Prostate gland (tissue), 2 donors: Measurements from ENCODE around the gene DECR2.

Experiments used
- CTCF ChIP-seq, 4 experiments: fragments of 200-600 bp in 2 of 4; fragments of 450-650 bp in 2 of 4; sonication (generic) in 2 of 4; IDR thresholded peaks; 1 replicate in 3 of 4; 2 replicates in 1 of 4; pipeline ENCODE4 v1.5.1; 2016 to 2019; ENCODE audit warnings: antibody characterized with exemption in 4 of 4, mild to moderate bottlenecking in 2 of 4, moderate library complexity in 2 of 4
- POLR2AphosphoS5 ChIP-seq: sonication (generic); formaldehyde crosslinking; IDR thresholded peaks from one replicate; pipeline ENCODE4 v1.6.1; 2017; ENCODE audit warnings: antibody characterized with exemption

DNA sequence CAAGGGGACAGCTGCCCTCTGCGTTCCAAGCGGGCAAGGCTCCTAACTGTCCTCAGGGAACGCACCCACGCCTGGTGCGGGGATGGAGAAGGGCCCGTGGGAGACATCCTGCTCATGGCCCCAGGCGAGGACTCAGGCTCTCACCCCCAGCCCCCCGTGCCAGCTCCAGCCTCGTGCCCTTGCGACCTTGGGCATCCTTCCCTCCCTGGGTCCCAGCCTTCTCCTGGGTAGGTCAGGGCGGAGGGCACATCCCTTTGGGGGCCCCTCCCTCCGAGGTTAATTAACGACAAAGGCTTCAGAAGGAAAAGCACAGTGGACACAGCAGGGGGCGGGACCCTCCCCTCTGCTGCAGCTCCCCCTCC, 22.9 kb upstream of the DECR2 start:
- TF ChIP-seq CTCF (IDR thresholded peaks at IDR 0.05): no peak
- no peak for TF ChIP-seq POLR2AphosphoS5
